ENCODE data around the gene NFKB1. TPM values are rescaled to one million over a fixed set of nuclear protein-coding genes. Genes with fewer than 3 reads are reported as not detected.

The NFKB1 gene
- polyA plus RNA-seq, 1 donor (not counting 4 experiments of a cell fraction or from before 2014, with no cell fraction given) = 21.8 TPM

GRCh38 chr4:102574317-102574716, 73.2 kb downstream of the NFKB1 start:
- DNase-seq (ENCODE audit: low read depth, low spot score) = no peak
- no peak overlapping the region for H3K27ac ChIP-seq (ENCODE audit: control insufficient read depth, insufficient read depth, low read length)

GRCh38 chr4:102575369-102576129, 74.4 kb downstream of the NFKB1 start:
- no peak overlapping the region for H3K4me3 ChIP-seq (ENCODE audit: control insufficient read depth in 2 of 3, extremely low read depth in 1 of 3, insufficient read depth in 2 of 3, low read depth in 1 of 3, low read length in 3 of 3)
- peaks cover 5% of the 10 kb centered on the region for H3K4me1 ChIP-seq (ENCODE audit: control insufficient read depth, extremely low read depth, insufficient read depth, low read length)
- no peak overlapping the region for H3K9ac ChIP-seq (ENCODE audit: control insufficient read depth, extremely low read depth, insufficient read depth, low read length)
- no peak overlapping the region for H3K27ac ChIP-seq (ENCODE audit: control insufficient read depth, insufficient read depth, low read length)
- DNase-seq (ENCODE audit: low read depth, low spot score) (no peak), FAIRE-seq (no peak)
- H3K27me3 ChIP-seq (ENCODE audit: control insufficient read depth, extremely low read depth, insufficient read depth, low read length) = no peaks in the 10 kb centered on the region
- no peaks in the 10 kb centered on the region for H3K9me3 ChIP-seq (ENCODE audit: control insufficient read depth, low read depth, low read length)
- H2AFZ ChIP-seq (ENCODE audit: control insufficient read depth, low read length) = no peak overlapping the region
- no peak for TF ChIP-seq EZH2 (IDR thresholded peaks at IDR 0.05; ENCODE audit: low read length)
- no peak for TF ChIP-seq CTCF (optimal IDR thresholded peaks at IDR 0.05 in 1 of 3, IDR thresholded peaks at IDR 0.05 in 1 of 3, conservative IDR thresholded peaks at IDR 0.05 in 1 of 3; ENCODE audit: extremely low read depth in 1 of 3, insufficient read depth in 2 of 3, low read length in 3 of 3)
- no peak overlapping the region for H3K4me2 ChIP-seq (ENCODE audit: control insufficient read depth, extremely low read depth, insufficient read depth, low read depth, low read length)
- H3K36me3 ChIP-seq (ENCODE audit: control insufficient read depth in 2 of 2, extremely low read depth in 1 of 2, insufficient read depth in 2 of 2, low read length in 2 of 2) = peaks cover 10 to 15% of the 10 kb centered on the region in 2 experiments
- H3K9me1 ChIP-seq (ENCODE audit: control insufficient read depth, extremely low read depth, insufficient read depth, low read length) = no peaks in the 10 kb centered on the region
- H3K79me2 ChIP-seq (ENCODE audit: control insufficient read depth, insufficient read depth, low read length) = peaks cover 11% of the 10 kb centered on the region
- H4K20me1 ChIP-seq (ENCODE audit: control insufficient read depth, extremely low read depth, insufficient read depth, low read length) = no peaks in the 10 kb centered on the region
- dilution Hi-C loops (cut with MboI; ENCODE audit: extremely low pct_ligation_motif_present, low sequenced_read_pairs) = no loop called here

More at GRCh38 chr4:102574317-102574716, 73.2 kb downstream of the NFKB1 start:
- TF ChIP-seq CTCF (optimal IDR thresholded peaks at IDR 0.05 in 1 of 3, IDR thresholded peaks at IDR 0.05 in 1 of 3, conservative IDR thresholded peaks at IDR 0.05 in 1 of 3; ENCODE audit: extremely low read depth in 1 of 3, insufficient read depth in 2 of 3, low read length in 3 of 3) (no peak), EZH2 (IDR thresholded peaks at IDR 0.05; ENCODE audit: low read length) (no peak)
- Histone ChIP-seq H3K9ac (ENCODE audit: control insufficient read depth, extremely low read depth, insufficient read depth, low read length) (no peak overlapping the region), H2AFZ (ENCODE audit: control insufficient read depth, low read length) (no peak overlapping the region), H3K4me1 (ENCODE audit: control insufficient read depth, extremely low read depth, insufficient read depth, low read length) (peaks cover 9% of the 10 kb centered on the region), H3K36me3 (ENCODE audit: control insufficient read depth in 2 of 2, extremely low read depth in 1 of 2, insufficient read depth in 2 of 2, low read length in 2 of 2) (peaks cover 8 to 10% of the 10 kb centered on the region in 2 experiments), H3K4me2 (ENCODE audit: control insufficient read depth, extremely low read depth, insufficient read depth, low read depth, low read length) (no peak overlapping the region), H3K9me3 (ENCODE audit: control insufficient read depth, low read depth, low read length) (no peaks in the 10 kb centered on the region), H3K4me3 (ENCODE audit: control insufficient read depth in 2 of 3, extremely low read depth in 1 of 3, insufficient read depth in 2 of 3, low read depth in 1 of 3, low read length in 3 of 3) (no peak overlapping the region), H3K79me2 (ENCODE audit: control insufficient read depth, insufficient read depth, low read length) (peaks cover 14% of the 10 kb centered on the region), H4K20me1 (ENCODE audit: control insufficient read depth, extremely low read depth, insufficient read depth, low read length) (no peaks in the 10 kb centered on the region), H3K9me1 (ENCODE audit: control insufficient read depth, extremely low read depth, insufficient read depth, low read length) (no peaks in the 10 kb centered on the region), H3K27me3 (ENCODE audit: control insufficient read depth, extremely low read depth, insufficient read depth, low read length) (no peaks in the 10 kb centered on the region)
- peak; percentile 59 for FAIRE-seq
- dilution Hi-C loops (cut with MboI; ENCODE audit: extremely low pct_ligation_motif_present, low sequenced_read_pairs) = no loop called here

All from keratinocyte (primary cell).